GM23338 (cell line): ENCODE data around the gene CCDC54. TPM values are rescaled to one million over a fixed set of nuclear protein-coding genes. Genes with fewer than 3 reads are reported as not detected.

Source experiments
- ATAC-seq: fragments of 200-7000 bp; cut with Tn5 transposase; 3 replicates; pipeline ENCODE4 v1.9.1; 2020
- DNase-seq: peaks from one replicate; pipeline ENCODE4 v3.0.0-alpha.2; 2015; ENCODE audit warnings: low spot score
- H2AFZ ChIP-seq: fragments of 200-600 bp; sonication (generic); 2 replicates; pipeline ENCODE4 v1.8.0; 2016; ENCODE audit warnings: antibody characterized with exemption, mild to moderate bottlenecking, moderate library complexity
- H3F3A ChIP-seq: fragments of 200-600 bp; sonication (generic); replicated peaks from 2 replicates; pipeline ENCODE4 v1.8.0; 2017; ENCODE audit warnings: antibody characterized with exemption, mixed run types, low read depth
- H3K27ac ChIP-seq: fragments of 200-600 bp; sonication (generic); 2 replicates; pipeline ENCODE4 v1.6.1; 2016; ENCODE audit warnings: low read depth
- H3K27me3 ChIP-seq: fragments of 200-600 bp; sonication (generic); 2 replicates; pipeline ENCODE4 v1.8.0; 2016; ENCODE audit warnings: mild to moderate bottlenecking, mixed run types, moderate library complexity; ENCODE audit not compliant: insufficient read depth
- H3K36me3 ChIP-seq: fragments of 200-600 bp; sonication (generic); 2 replicates; pipeline ENCODE4 v1.8.0; 2016; ENCODE audit warnings: mild to moderate bottlenecking; ENCODE audit not compliant: insufficient read depth
- H3K4me1 ChIP-seq: fragments of 200-600 bp; sonication (generic); 2 replicates; pipeline ENCODE4 v1.8.0; 2016; ENCODE audit warnings: mild to moderate bottlenecking, moderate library complexity; ENCODE audit not compliant: insufficient read depth
- H3K4me2 ChIP-seq: fragments of 200-600 bp; sonication (generic); 2 replicates; pipeline ENCODE4 v1.7.1; 2017; ENCODE audit warnings: mixed run types
- H3K4me3 ChIP-seq: fragments of 200-600 bp; sonication (generic); 2 replicates; pipeline ENCODE4 v1.6.1; 2016; ENCODE audit warnings: mixed run types
- H3K79me2 ChIP-seq: fragments of 200-600 bp; sonication (generic); replicated peaks from 2 replicates; pipeline ENCODE4 v1.8.0; 2017; ENCODE audit warnings: mild to moderate bottlenecking; ENCODE audit not compliant: insufficient read depth
- H3K9me2 ChIP-seq: fragments of 200-600 bp; sonication (generic); 2 replicates; pipeline ENCODE4 v1.8.0; 2017; ENCODE audit not compliant: insufficient read depth
- H4K20me1 ChIP-seq: fragments of 200-600 bp; sonication (generic); replicated peaks from 2 replicates; pipeline ENCODE4 v1.8.0; 2017; ENCODE audit warnings: mild to moderate bottlenecking; ENCODE audit not compliant: insufficient read depth
- H3K27ac Mint-ChIP-seq: 2 replicates; pipeline ENCODE4 v1.8.0; 2020; ENCODE audit warnings: inconsistent platforms, mild to moderate bottlenecking, moderate library complexity, mixed read lengths
- H3K27me3 Mint-ChIP-seq: 3 replicates; pipeline ENCODE4 v1.8.0; 2022; ENCODE audit warnings: low read depth, mild to moderate bottlenecking, moderate library complexity, mixed read lengths, inconsistent platforms; ENCODE audit not compliant: insufficient read depth, poor library complexity
- H3K36me3 Mint-ChIP-seq: 3 replicates; pipeline ENCODE4 v1.8.0; 2021; ENCODE audit warnings: low read depth, mild to moderate bottlenecking, inconsistent platforms, moderate library complexity, mixed read lengths
- H3K4me1 Mint-ChIP-seq: 3 replicates; pipeline ENCODE4 v1.8.0; 2020; ENCODE audit warnings: mild to moderate bottlenecking, inconsistent platforms, mixed read lengths
- H3K4me3 Mint-ChIP-seq: 3 replicates; pipeline ENCODE4 v1.8.0; 2021; ENCODE audit warnings: moderate library complexity, mild to moderate bottlenecking, inconsistent platforms, mixed read lengths
- H3K9me3 Mint-ChIP-seq: 3 replicates; pipeline ENCODE4 v1.8.0; 2020; ENCODE audit warnings: moderate library complexity, mild to moderate bottlenecking, inconsistent platforms, mixed read lengths
- CTCF ChIP-seq, 2 experiments: fragments of 200-600 bp in 1 of 2; sonication (generic) in 1 of 2; conservative IDR thresholded peaks; 2 replicates each; pipeline versions ENCODE4 v1.5.1 to v1.6.1; 2016 to 2017; ENCODE audit warnings: antibody characterized with exemption in 2 of 2, low read depth in 2 of 2, mild to moderate bottlenecking in 2 of 2, moderate library complexity in 1 of 2
- EZH2phosphoT487 ChIP-seq: fragments of 200-600 bp; sonication (generic); IDR thresholded peaks from one replicate; pipeline ENCODE4 v1.8.1; 2018; ENCODE audit warnings: antibody characterized with exemption; ENCODE audit not compliant: unreplicated experiment
- JUNB ChIP-seq: IDR thresholded peaks from one replicate; pipeline ENCODE4 v1.6.1; 2016; ENCODE audit warnings: antibody characterized with exemption; ENCODE audit not compliant: unreplicated experiment
- POLR2AphosphoS5 ChIP-seq: IDR thresholded peaks from 2 replicates; pipeline ENCODE4 v1.6.1; 2016; ENCODE audit warnings: antibody characterized with exemption, low read depth
- REST ChIP-seq: IDR thresholded peaks from one replicate; pipeline ENCODE4 v1.6.1; 2018; ENCODE audit warnings: antibody characterized with exemption; ENCODE audit not compliant: unreplicated experiment
- STAT1 ChIP-seq: IDR thresholded peaks from one replicate; pipeline ENCODE4 v1.6.1; 2016; ENCODE audit warnings: antibody characterized with exemption; ENCODE audit not compliant: unreplicated experiment
- ZNF114 ChIP-seq: fragments of 250-450 bp; sonication (Bioruptor Pico); IDR thresholded peaks from 2 replicates; pipeline ENCODE4 v1.5.0; 2020; ENCODE audit warnings: mild to moderate bottlenecking, moderate library complexity
- ZNF331 ChIP-seq: fragments of 250-450 bp; sonication (Bioruptor Pico); IDR thresholded peaks from 2 replicates; pipeline ENCODE4 v1.5.0; 2020; ENCODE audit warnings: low read depth, mild to moderate bottlenecking, moderate library complexity
- polyA plus RNA-seq: library from polyadenylated mRNA; unstranded; fragments of >200 nt; fragmentation: Nextera tagmentation; extraction: Ambion mirVana; gene quantifications from 2 replicates; pipeline ENCODE4 v1.2.1, GENCODE V29; 2016
- total RNA-seq: library from RNA; depleted of rRNA; stranded (reverse); fragments of >200 nt; shearing (Covaris generic); gene quantifications from 2 replicates; pipeline ENCODE4 v1.2.3, GENCODE V29; 2014
- TF ChIP-seq, protein P1 (sequence below): fragments of 250-450 bp; sonication (Bioruptor Pico); IDR thresholded peaks from 2 replicates; pipeline ENCODE4 v1.5.0; 2020; ENCODE audit warnings: mild to moderate bottlenecking, moderate library complexity
- TF ChIP-seq, protein P2 (sequence below): IDR thresholded peaks from 2 replicates; pipeline ENCODE4 v1.6.1; 2016; ENCODE audit warnings: antibody characterized with exemption

Gene CCDC54
- total and polyA plus RNA-seq, 2 experiments from 2014 or later = not detected

DNA sequence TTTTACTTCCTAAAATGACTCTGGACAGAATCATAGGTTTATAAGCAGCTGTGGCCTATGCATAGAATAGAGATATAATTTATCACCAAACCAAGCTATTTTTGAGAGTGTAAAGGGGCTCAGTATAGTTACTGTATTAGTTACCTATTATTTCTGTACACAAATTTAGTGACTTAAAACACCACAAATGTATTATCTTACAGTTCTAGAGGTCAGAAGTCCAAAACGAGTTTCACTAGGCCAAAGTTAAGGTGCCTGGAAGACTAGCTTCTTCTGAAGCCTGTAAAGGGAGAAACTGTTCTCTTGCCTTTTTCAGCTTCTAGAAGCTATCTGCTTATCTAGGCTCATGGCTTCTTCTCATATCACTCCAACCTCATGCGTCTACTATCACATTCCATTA, 30.1 kb downstream of the CCDC54 start:
- H3K27ac ChIP-seq = no peak overlapping the region
- no peaks in the 10 kb centered on the region for H3K27me3 Mint-ChIP-seq
- H3K79me2 ChIP-seq = no peaks in the 10 kb centered on the region
- no peak for TF ChIP-seq ZNF331 (CRISPR knock-in tag)
- H3K27me3 ChIP-seq = no peaks in the 10 kb centered on the region
- ATAC-seq (no peak), DNase-seq (no peak)
- H3K9me2 ChIP-seq = 0 out of 2 replicates have a peak, but pooled peaks cover 3% of the 10 kb centered on the region
- no peaks in the 10 kb centered on the region for H3F3A ChIP-seq
- H4K20me1 ChIP-seq = no peaks in the 10 kb centered on the region
- H3K4me1 ChIP-seq = no peaks in the 10 kb centered on the region
- no peak overlapping the region for H2AFZ ChIP-seq
- no peak overlapping the region for H3K4me3 ChIP-seq
- H3K36me3 Mint-ChIP-seq = peaks cover 5% of the 10 kb centered on the region
- no peak overlapping the region for H3K4me3 Mint-ChIP-seq
- no peaks in the 10 kb centered on the region for H3K4me1 Mint-ChIP-seq
- H3K4me2 ChIP-seq = no peak overlapping the region
- no peak overlapping the region; the same call in 1 of the 2 replicates for H3K27ac Mint-ChIP-seq
- H3K36me3 ChIP-seq = no peaks in the 10 kb centered on the region
- H3K9me3 Mint-ChIP-seq = peaks cover 10% of the 10 kb centered on the region

DNA sequence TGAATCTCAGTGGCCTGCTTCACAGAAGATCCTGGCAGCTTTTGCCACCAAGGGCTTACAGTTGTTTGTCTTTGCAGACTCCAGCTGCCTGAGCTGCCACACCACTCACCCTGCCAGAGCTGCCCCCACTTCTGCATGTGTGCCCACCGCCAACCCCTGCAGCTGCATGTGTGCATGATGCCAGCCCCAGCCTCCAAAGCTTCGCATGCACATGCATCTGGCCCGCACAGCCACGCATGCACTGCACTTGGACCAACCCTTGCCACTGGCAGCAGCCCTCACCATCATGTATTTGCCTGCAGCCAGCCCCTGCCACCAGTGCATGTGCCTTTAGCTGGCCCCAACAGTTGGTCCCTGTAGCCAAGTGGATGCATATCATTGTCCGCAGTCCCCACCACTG, 31.3 kb downstream of the CCDC54 start:
- peaks cover 5% of the 10 kb centered on the region for H3K36me3 Mint-ChIP-seq
- H3K9me2 ChIP-seq = no peaks in the 10 kb centered on the region
- TF ChIP-seq REST (no peak), STAT1 (no peak), POLR2AphosphoS5 (no peak), ZNF114 (CRISPR knock-in tag) (no peak), EZH2phosphoT487 (no peak), JUNB (no peak), CTCF (conservative IDR thresholded peaks at IDR 0.05; ENCODE audit: low read depth in 2 of 2) (no peak)
- TF ChIP-seq, protein P1, sequence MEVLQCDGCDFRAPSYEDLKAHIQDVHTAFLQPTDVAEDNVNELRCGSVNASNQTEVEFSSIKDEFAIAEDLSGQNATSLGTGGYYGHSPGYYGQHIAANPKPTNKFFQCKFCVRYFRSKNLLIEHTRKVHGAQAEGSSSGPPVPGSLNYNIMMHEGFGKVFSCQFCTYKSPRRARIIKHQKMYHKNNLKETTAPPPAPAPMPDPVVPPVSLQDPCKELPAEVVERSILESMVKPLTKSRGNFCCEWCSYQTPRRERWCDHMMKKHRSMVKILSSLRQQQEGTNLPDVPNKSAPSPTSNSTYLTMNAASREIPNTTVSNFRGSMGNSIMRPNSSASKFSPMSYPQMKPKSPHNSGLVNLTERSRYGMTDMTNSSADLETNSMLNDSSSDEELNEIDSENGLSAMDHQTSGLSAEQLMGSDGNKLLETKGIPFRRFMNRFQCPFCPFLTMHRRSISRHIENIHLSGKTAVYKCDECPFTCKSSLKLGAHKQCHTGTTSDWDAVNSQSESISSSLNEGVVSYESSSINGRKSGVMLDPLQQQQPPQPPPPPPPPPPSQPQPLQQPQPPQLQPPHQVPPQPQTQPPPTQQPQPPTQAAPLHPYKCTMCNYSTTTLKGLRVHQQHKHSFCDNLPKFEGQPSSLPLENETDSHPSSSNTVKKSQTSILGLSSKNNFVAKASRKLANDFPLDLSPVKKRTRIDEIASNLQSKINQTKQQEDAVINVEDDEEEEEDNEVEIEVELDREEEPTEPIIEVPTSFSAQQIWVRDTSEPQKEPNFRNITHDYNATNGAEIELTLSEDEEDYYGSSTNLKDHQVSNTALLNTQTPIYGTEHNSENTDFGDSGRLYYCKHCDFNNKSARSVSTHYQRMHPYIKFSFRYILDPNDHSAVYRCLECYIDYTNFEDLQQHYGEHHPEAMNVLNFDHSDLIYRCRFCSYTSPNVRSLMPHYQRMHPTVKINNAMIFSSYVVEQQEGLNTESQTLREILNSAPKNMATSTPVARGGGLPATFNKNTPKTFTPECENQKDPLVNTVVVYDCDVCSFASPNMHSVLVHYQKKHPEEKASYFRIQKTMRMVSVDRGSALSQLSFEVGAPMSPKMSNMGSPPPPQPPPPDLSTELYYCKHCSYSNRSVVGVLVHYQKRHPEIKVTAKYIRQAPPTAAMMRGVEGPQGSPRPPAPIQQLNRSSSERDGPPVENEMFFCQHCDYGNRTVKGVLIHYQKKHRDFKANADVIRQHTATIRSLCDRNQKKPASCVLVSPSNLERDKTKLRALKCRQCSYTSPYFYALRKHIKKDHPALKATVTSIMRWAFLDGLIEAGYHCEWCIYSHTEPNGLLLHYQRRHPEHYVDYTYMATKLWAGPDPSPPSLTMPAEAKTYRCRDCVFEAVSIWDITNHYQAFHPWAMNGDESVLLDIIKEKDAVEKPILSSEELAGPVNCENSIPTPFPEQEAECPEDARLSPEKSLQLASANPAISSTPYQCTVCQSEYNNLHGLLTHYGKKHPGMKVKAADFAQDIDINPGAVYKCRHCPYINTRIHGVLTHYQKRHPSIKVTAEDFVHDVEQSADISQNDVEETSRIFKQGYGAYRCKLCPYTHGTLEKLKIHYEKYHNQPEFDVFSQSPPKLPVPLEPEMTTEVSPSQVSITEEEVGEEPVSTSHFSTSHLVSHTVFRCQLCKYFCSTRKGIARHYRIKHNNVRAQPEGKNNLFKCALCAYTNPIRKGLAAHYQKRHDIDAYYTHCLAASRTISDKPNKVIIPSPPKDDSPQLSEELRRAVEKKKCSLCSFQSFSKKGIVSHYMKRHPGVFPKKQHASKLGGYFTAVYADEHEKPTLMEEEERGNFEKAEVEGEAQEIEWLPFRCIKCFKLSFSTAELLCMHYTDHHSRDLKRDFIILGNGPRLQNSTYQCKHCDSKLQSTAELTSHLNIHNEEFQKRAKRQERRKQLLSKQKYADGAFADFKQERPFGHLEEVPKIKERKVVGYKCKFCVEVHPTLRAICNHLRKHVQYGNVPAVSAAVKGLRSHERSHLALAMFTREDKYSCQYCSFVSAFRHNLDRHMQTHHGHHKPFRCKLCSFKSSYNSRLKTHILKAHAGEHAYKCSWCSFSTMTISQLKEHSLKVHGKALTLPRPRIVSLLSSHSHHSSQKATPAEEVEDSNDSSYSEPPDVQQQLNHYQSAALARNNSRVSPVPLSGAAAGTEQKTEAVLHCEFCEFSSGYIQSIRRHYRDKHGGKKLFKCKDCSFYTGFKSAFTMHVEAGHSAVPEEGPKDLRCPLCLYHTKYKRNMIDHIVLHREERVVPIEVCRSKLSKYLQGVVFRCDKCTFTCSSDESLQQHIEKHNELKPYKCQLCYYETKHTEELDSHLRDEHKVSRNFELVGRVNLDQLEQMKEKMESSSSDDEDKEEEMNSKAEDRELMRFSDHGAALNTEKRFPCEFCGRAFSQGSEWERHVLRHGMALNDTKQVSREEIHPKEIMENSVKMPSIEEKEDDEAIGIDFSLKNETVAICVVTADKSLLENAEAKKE (CRISPR knock-in tag) = no peak
- TF ChIP-seq, protein P2, sequence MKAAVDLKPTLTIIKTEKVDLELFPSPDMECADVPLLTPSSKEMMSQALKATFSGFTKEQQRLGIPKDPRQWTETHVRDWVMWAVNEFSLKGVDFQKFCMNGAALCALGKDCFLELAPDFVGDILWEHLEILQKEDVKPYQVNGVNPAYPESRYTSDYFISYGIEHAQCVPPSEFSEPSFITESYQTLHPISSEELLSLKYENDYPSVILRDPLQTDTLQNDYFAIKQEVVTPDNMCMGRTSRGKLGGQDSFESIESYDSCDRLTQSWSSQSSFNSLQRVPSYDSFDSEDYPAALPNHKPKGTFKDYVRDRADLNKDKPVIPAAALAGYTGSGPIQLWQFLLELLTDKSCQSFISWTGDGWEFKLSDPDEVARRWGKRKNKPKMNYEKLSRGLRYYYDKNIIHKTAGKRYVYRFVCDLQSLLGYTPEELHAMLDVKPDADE = no peak

More for the DNA sequence above, 31.3 kb downstream of the CCDC54 start:
- DNase-seq = no peak
- Histone ChIP-seq H2AFZ (no peak overlapping the region), H3K79me2 (no peaks in the 10 kb centered on the region), H3F3A (no peaks in the 10 kb centered on the region), H3K4me3 (no peak overlapping the region), H3K36me3 (no peaks in the 10 kb centered on the region), H3K4me2 (no peak overlapping the region), H4K20me1 (no peaks in the 10 kb centered on the region), H3K4me1 (no peaks in the 10 kb centered on the region), H3K27ac (no peak overlapping the region), H3K27me3 (no peaks in the 10 kb centered on the region)
- peaks cover 10% of the 10 kb centered on the region for H3K9me3 Mint-ChIP-seq
- H3K27me3 Mint-ChIP-seq = no peaks in the 10 kb centered on the region
- H3K4me3 Mint-ChIP-seq = no peak overlapping the region
- ATAC-seq = no peak
- H3K27ac Mint-ChIP-seq = no peak overlapping the region
- H3K4me1 Mint-ChIP-seq = no peaks in the 10 kb centered on the region
